NB4 (cell line): Measurements from ENCODE around the gene ATXN3L.

Experiments
- CTCF ChIP-seq: IDR thresholded peaks from one replicate; pipeline ENCODE4 v1.5.1; 2012; ENCODE audit warnings: low read depth, low read length
- POLR2A ChIP-seq: IDR thresholded peaks from 2 replicates; pipeline ENCODE4 v1.6.1; 2011; ENCODE audit warnings: mild to moderate bottlenecking; ENCODE audit not compliant: insufficient read length; ENCODE audit errors: extremely low read depth

- no peak for TF ChIP-seq POLR2A
- no peak for TF ChIP-seq CTCF
Measured at GRCh38 chrX:13287816-13288215, 32.0 kb downstream of the ATXN3L start.
